Stimulated activated CD4-positive, alpha-beta T cell treated with anti-CD3 and anti-CD28 coated beads, Interleukin-12 subunit alpha, Interleukin-12 subunit beta, amount 100 ng/mL, for 48 hours (primary cell): ENCODE measurements around the gene PIAS1.
"Not testable (repeated sequence)": the region's sequence is repeated elsewhere in the genome, so short reads cannot be mapped to it uniquely, and the experiment has no call there.

Experiments
- DNase-seq, 3 donors: peaks; one replicate each; pipeline ENCODE4 v3.0.0-alpha.2; 2020; ENCODE audit warnings: low read depth in 2 of 3, low spot score in 1 of 3

The PIAS1 gene

GRCh38 chr15:68201153-68201878 is 147.2 kb downstream of the PIAS1 start:
- no peak for DNase-seq

GRCh38 chr15:68201879-68202261 is 147.8 kb downstream of the PIAS1 start:
- no peak for DNase-seq

GRCh38 chr15:68202994-68203393 is 148.9 kb downstream of the PIAS1 start:
- not testable (repeated sequence) for DNase-seq

DNA sequence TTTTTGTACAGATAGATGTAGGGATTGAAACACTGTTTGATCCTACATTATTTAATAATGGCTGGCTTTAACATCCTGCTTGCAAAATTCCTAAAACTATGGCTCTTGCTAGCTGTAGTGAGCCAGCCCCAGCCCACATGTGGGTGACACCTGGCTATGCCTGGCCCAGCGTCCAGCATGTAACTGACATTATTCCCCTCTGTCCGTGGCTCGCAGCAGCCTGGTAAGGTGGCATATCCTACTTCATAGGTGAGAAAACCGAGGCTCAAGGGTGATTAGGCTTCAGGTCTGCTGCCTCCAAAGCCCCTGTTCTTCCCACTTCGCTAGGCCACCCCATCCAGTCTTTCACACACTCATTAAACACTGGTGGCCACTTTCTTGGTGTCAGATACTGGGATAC is 149.4 kb downstream of the PIAS1 start:
- no peak for DNase-seq

DNA sequence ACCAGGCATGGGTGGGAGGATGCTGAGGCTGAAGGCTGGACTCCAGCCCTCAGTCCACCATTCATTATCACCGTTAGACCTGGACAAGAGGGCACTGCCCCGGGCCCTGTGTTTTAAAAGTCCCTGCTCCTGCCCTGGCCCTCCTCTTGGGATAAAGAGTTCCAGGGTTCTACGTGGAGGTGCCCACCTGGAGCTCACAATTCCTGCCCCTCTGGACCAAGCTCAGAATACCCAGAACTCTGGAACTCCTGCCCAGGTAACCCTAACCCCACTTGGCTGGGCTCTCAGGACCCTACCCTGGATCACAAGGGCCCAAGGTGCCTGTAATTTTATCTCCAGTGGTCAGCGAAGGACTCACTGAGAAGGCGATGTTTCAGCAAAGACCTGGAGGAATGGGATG is 149.8 kb downstream of the PIAS1 start:
- DNase-seq: no peak

GRCh38 chr15:68204361-68204760 is 150.2 kb downstream of the PIAS1 start:
- no peak for DNase-seq

GRCh38 chr15:68204776-68205557 is 150.9 kb downstream of the PIAS1 start, which contains the start of gene CALML4:
TSS of gene CALML4 (minus strand) at chr15:68205332. CDS start at chr15:68205247, 85 bp downstream.
- no peak for DNase-seq

- DNase-seq: no peak
Measured at GRCh38 chr15:68205558-68205944, 151.4 kb downstream of the PIAS1 start.

GRCh38 chr15:68205954-68206539 is 151.9 kb downstream of the PIAS1 start:
- no peak for DNase-seq

GRCh38 chr15:68206711-68207151 is 152.6 kb downstream of the PIAS1 start:
- no peak for DNase-seq

- no peak for DNase-seq
Measured at GRCh38 chr15:68207176-68207935, 153.2 kb downstream of the PIAS1 start.

- no peak for DNase-seq
Measured at GRCh38 chr15:68208136-68208535, 154.0 kb downstream of the PIAS1 start.

- no peak for DNase-seq
Measured at GRCh38 chr15:68208636-68209240, 154.6 kb downstream of the PIAS1 start.

DNA sequence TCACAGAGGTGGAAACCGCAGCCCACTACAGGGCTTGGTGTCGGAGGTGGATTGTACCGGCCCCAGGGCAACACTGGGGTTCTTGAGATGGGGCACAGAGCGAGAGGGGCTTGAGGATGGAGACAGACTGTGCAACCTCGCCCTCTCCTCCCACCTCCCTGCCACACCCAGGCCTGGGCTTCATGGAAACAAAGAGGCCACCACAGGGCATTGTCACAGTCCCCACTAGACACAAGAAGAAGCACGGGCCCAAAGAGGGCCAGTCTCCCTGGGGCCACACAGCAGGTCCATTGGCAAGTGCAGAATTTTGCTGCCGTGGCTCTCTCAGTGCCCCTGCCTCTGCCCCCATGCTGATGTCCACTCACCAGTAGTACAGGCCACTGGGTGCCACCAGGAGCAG is 155.2 kb downstream of the PIAS1 start:
- DNase-seq: no peak

GRCh38 chr15:68209735-68210408 is 155.8 kb downstream of the PIAS1 start:
- no peak for DNase-seq

- DNase-seq: no peak
Measured at GRCh38 chr15:68210409-68210756, 156.3 kb downstream of the PIAS1 start.

DNA sequence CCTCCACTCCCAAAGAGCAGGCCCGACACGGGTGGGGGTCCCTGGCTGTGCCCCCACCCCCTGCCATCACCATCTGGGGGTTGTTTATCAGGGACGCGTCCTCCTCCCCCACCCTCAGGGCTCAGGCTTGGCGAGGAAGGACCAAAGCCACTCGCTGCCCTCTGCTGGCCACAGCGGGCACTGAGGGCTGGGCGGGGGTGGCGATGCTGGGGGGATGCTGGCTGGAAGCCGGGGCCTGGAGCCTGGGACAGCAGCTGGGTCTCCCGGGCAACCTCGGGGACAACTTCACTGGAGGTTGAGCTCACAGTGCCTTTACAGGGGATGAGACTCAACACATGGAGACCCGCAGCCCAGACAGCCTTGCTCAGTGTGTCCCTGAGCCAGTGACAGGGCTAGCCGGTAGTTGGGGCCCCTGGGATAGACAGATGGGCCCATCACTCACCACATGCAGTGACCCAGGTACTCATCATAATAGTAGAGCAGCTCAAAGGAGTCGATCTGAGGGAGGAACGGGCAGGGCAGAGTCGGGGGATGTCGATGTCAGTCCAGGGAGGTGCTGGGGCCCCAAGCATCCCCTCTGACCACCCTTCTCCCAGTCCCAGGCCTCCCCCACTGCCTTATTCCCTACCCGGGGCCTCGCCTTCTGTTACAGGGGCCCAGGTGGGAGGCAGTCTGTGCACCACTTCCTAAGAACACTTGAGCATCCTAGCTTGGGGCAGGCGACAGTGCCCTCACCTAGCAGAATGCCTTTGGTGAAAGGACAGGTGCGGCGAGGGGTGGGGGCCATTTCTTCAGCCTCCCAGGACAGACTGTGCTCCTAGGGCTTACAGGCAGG is 156.9 kb downstream of the PIAS1 start:
- DNase-seq: peak; percentile 21 to 51 (median 39)

GRCh38 chr15:68211656-68212320 is 157.7 kb downstream of the PIAS1 start:
- DNase-seq: no peak

GRCh38 chr15:68213491-68213845 is 159.4 kb downstream of the PIAS1 start:
- not testable (repeated sequence) for DNase-seq
